HCT116 (cell line): ENCODE measurements around the gene PKN1. TPM values are rescaled to one million over a fixed set of nuclear protein-coding genes. Genes with fewer than 3 reads are reported as not detected.

ENCODE experiments used
- ATAC-seq: fragments of 200-7000 bp; cut with Tn5 transposase; 2 replicates; pipeline ENCODE4 v1.9.1; 2020; ENCODE audit warnings: mild to moderate bottlenecking, moderate library complexity
- BruUV-seq: library from RNA; stranded (reverse); fragments of 400-500 nt; replicated peaks from 2 replicates; lab custom pipeline; 2021; lab: Mats Ljungman, UMichigan
- CTCF ChIA-PET: fragments of 300-600 bp; sonication (Branson Sonifier 250); formaldehyde crosslinking; loops from one replicate; lab custom pipeline; 2021; ENCODE audit warnings: antibody characterized with exemption; lab: Charles Lee
- POLR2A ChIA-PET: fragments of 300-600, 350-600 bp; sonication (Branson Sonifier 250); formaldehyde crosslinking; loops from one replicate; lab custom pipeline; 2021; ENCODE audit warnings: antibody characterized with exemption; lab: Charles Lee
- RAD21 ChIA-PET, 2 experiments: fragments of 300-600 bp; sonication (Branson Sonifier 250); formaldehyde crosslinking; loops; one replicate each; lab custom pipeline; 2023; ENCODE audit warnings: low total read pairs in 2 of 2; ENCODE audit not compliant: uncharacterized antibody in 2 of 2, unreplicated experiment in 2 of 2, low non-redundant PET in 1 of 2; lab: Charles Lee
- DNase-seq: peaks from one replicate; pipeline ENCODE4 v3.0.0-alpha.2; 2010; ENCODE audit warnings: low read depth, low spot score
- H2AFZ ChIP-seq: fragments of 200-600 bp; shearing (Covaris generic), sonication (generic); 2 replicates; pipeline ENCODE4 v1.6.1; 2017; ENCODE audit warnings: low read depth, mixed run types, mixed read lengths, antibody characterized with exemption, low read length; ENCODE audit not compliant: poor library complexity, severe bottlenecking
- H3K27ac ChIP-seq: 2 replicates; pipeline ENCODE4 v1.5.1; 2012; ENCODE audit warnings: low read depth, low read length
- H3K27me3 ChIP-seq: fragments of 200-600 bp; sonication (generic); 2 replicates; pipeline ENCODE4 v1.6.1; 2016; ENCODE audit warnings: mixed run types, low read length, mixed read lengths; ENCODE audit not compliant: insufficient read depth
- H3K36me3 ChIP-seq, 2 experiments: fragments of 200-500 bp in 1 of 2; fragments of 200-600 bp in 1 of 2; sonication (Bioruptor generic) in 1 of 2; sonication (generic) in 1 of 2; 2 replicates each; pipeline versions ENCODE4 v1.5.1 to v1.6.1; 2014 to 2016; ENCODE audit warnings: low read length in 2 of 2, inconsistent platforms in 1 of 2, mixed read lengths in 1 of 2, mixed run types in 1 of 2; ENCODE audit not compliant: insufficient read depth in 2 of 2, control insufficient read depth in 1 of 2
- H3K4me1 ChIP-seq, 2 experiments: fragments of 200-600 bp in 1 of 2; sonication (generic) in 1 of 2; 2 replicates each; pipeline versions ENCODE4 v1.5.1 to v1.6.1; 2012 to 2017; ENCODE audit warnings: low read length in 2 of 2, inconsistent platforms in 1 of 2, mild to moderate bottlenecking in 1 of 2, mixed read lengths in 1 of 2, mixed run types in 1 of 2, moderate library complexity in 1 of 2; ENCODE audit not compliant: insufficient read depth in 2 of 2, control insufficient read depth in 1 of 2
- H3K4me2 ChIP-seq: fragments of 200-600 bp; sonication (generic); 2 replicates; pipeline ENCODE4 v1.6.1; 2017; ENCODE audit warnings: mixed run types, low read length, mixed read lengths
- H3K4me3 ChIP-seq, 2 experiments: fragments of 200-600 bp in 1 of 2; sonication (generic) in 1 of 2; replicated peaks in 1 of 2; 2 replicates each; pipeline ENCODE4 v1.5.1; 2011 to 2016; ENCODE audit warnings: low read length in 2 of 2, control low read depth in 1 of 2, low read depth in 1 of 2, mild to moderate bottlenecking in 1 of 2, mixed read lengths in 1 of 2, mixed run types in 1 of 2
- H3K79me2 ChIP-seq: fragments of 200-600 bp; sonication (generic); 2 replicates; pipeline ENCODE4 v1.6.1; 2017; ENCODE audit warnings: mild to moderate bottlenecking, mixed run types, low read length, moderate library complexity, mixed read lengths; ENCODE audit not compliant: insufficient read depth
- H3K9ac ChIP-seq: fragments of 200-600 bp; sonication (generic); 2 replicates; pipeline ENCODE4 v1.6.1; 2016; ENCODE audit warnings: low read length, mixed read lengths
- H3K9me2 ChIP-seq: fragments of 200-600 bp; sonication (generic), shearing (Covaris generic); 2 replicates; pipeline ENCODE4 v1.6.1; 2017; ENCODE audit warnings: mixed run types, mild to moderate bottlenecking, moderate library complexity; ENCODE audit not compliant: insufficient read depth
- H3K9me3 ChIP-seq, 2 experiments: fragments of 200-500 bp in 1 of 2; fragments of 200-600 bp in 1 of 2; sonication (Bioruptor generic) in 1 of 2; sonication (generic) in 1 of 2; 2 replicates each; pipeline ENCODE4 v1.6.1; 2014 to 2017; ENCODE audit warnings: low read length in 2 of 2, mixed read lengths in 2 of 2, inconsistent platforms in 1 of 2, low read depth in 1 of 2, mild to moderate bottlenecking in 1 of 2, mixed run types in 1 of 2, moderate library complexity in 1 of 2; ENCODE audit not compliant: control insufficient read depth in 1 of 2, insufficient read depth in 1 of 2
- H4K20me1 ChIP-seq: fragments of 200-600 bp; sonication (generic), shearing (Covaris generic); 2 replicates; pipeline ENCODE4 v1.6.1; 2017; ENCODE audit warnings: mixed run types, mild to moderate bottlenecking, moderate library complexity; ENCODE audit not compliant: insufficient read depth
- ATF3 ChIP-seq: IDR thresholded peaks from 2 replicates; pipeline ENCODE4 v1.6.1; 2012
- CBX3 ChIP-seq: IDR thresholded peaks from 2 replicates; pipeline ENCODE4 v1.6.1; 2012; ENCODE audit warnings: low read depth
- CTCF ChIP-seq, 3 experiments: fragments of 200-600 bp in 1 of 3; sonication (generic) in 1 of 3; IDR thresholded peaks in 2 of 3; conservative IDR thresholded peaks in 1 of 3; 2 replicates each; pipeline ENCODE4 v1.5.1; 2012 to 2017; ENCODE audit warnings: low read depth in 2 of 3, low read length in 2 of 3, antibody characterized with exemption in 1 of 3, borderline replicate concordance in 1 of 3, control low read depth in 1 of 3, mild to moderate bottlenecking in 1 of 3, mixed read lengths in 1 of 3, mixed run types in 1 of 3, moderate library complexity in 1 of 3; ENCODE audit not compliant: insufficient read depth in 1 of 3
- EGR1 ChIP-seq: IDR thresholded peaks from 2 replicates; pipeline ENCODE4 v1.6.1; 2012; ENCODE audit warnings: low read depth
- EZH2 ChIP-seq: fragments of 200-600 bp; sonication (generic); IDR thresholded peaks from 2 replicates; pipeline ENCODE4 v1.6.1; 2017; ENCODE audit warnings: antibody characterized with exemption, mixed run types
- EZH2phosphoT487 ChIP-seq: fragments of 200-600 bp; IDR thresholded peaks from 2 replicates; pipeline ENCODE4 v1.6.1; 2018; ENCODE audit warnings: antibody characterized with exemption, borderline replicate concordance
- FOSL1 ChIP-seq: IDR thresholded peaks from 2 replicates; pipeline ENCODE4 v1.6.1; 2012; ENCODE audit warnings: low read depth
- JUND ChIP-seq: IDR thresholded peaks from 2 replicates; pipeline ENCODE4 v1.6.1; 2012
- POLR2A ChIP-seq: IDR thresholded peaks from 2 replicates; pipeline ENCODE4 v1.7.0; 2011; ENCODE audit warnings: borderline replicate concordance; ENCODE audit not compliant: insufficient read depth, insufficient read length; ENCODE audit errors: extremely low read depth
- RAD21 ChIP-seq: IDR thresholded peaks from 2 replicates; pipeline ENCODE4 v1.6.1; 2012; ENCODE audit warnings: low read depth, mild to moderate bottlenecking
- REST ChIP-seq: IDR thresholded peaks from 2 replicates; pipeline ENCODE4 v1.6.1; 2012; ENCODE audit warnings: low read depth
- SP1 ChIP-seq: IDR thresholded peaks from 2 replicates; pipeline ENCODE4 v1.6.1; 2012; ENCODE audit warnings: low read depth
- TCF7L2 ChIP-seq: IDR thresholded peaks from 2 replicates; pipeline ENCODE4 v1.7.0; 2011; ENCODE audit warnings: borderline replicate concordance, inconsistent platforms; ENCODE audit not compliant: insufficient read depth, insufficient read length; ENCODE audit errors: extremely low read depth
- YY1 ChIP-seq: IDR thresholded peaks from 2 replicates; pipeline ENCODE4 v1.6.1; 2011; ENCODE audit warnings: low read length, low read depth, moderate library complexity, mild to moderate bottlenecking; ENCODE audit not compliant: insufficient replicate concordance; ENCODE audit errors: extremely low read depth
- ZBTB33 ChIP-seq: IDR thresholded peaks from 2 replicates; pipeline ENCODE4 v1.6.1; 2011; ENCODE audit warnings: mild to moderate bottlenecking, low read length, moderate library complexity; ENCODE audit not compliant: insufficient replicate concordance; ENCODE audit errors: extremely low read depth
- ZFX ChIP-seq: fragments of 450-650 bp; IDR thresholded peaks from 2 replicates; pipeline ENCODE4 v1.6.1; 2017
- ZNF274 ChIP-seq: fragments of 200-500 bp; sonication (Bioruptor generic); IDR thresholded peaks from 2 replicates; pipeline ENCODE4 v1.6.1; 2014; ENCODE audit warnings: mild to moderate bottlenecking, low read depth, low read length, inconsistent platforms
- intact Hi-C: fragments of 100-400 bp; cut with micrococcal nuclease; formaldehyde crosslinking; loops from 2 replicates; pipeline ENCODE4 v1.10.0; 2022
- total RNA-seq: library from RNA; stranded (reverse); gene quantifications from one replicate; pipeline ENCODE4 v1.2.1, GENCODE V29; 2021; ENCODE audit not compliant: unreplicated experiment

The PKN1 gene
- total RNA-seq, 1 experiment from 2014 or later = 248 TPM

- Histone ChIP-seq H3K4me3 (no peak overlapping the region), H2AFZ (no peak overlapping the region), H3K27me3 (no peaks in the 10 kb centered on the region), H3K36me3 (peaks cover 9 to 10% of the 10 kb centered on the region in 2 experiments; a peak in 3 of 4 replicates), H3K9me2 (no peaks in the 10 kb centered on the region), H3K79me2 (no peaks in the 10 kb centered on the region; the same call in 1 of the 2 replicates), H3K4me2 (no peak overlapping the region), H3K27ac (no peak overlapping the region), H3K9me3 (no peaks in the 10 kb centered on the region), H4K20me1 (no peaks in the 10 kb centered on the region), H3K9ac (no peak overlapping the region), H3K4me1 (peaks cover 22 to 39% of the 10 kb centered on the region in 2 experiments; a peak in 3 of 4 replicates)
- POLR2A ChIA-PET = no interaction called here
- CTCF ChIA-PET = no interaction called here
- ATAC-seq (no peak), DNase-seq (no peak)
- BruUV-seq = no TSS peak
- TF ChIP-seq TCF7L2 (no peak), POLR2A (no peak), REST (no peak), EZH2 (no peak), RAD21 (no peak), ZBTB33 (no peak), ZNF274 (no peak), JUND (no peak), EGR1 (no peak), EZH2phosphoT487 (no peak), ATF3 (no peak), CBX3 (no peak), SP1 (no peak), ZFX (no peak), CTCF (IDR thresholded peaks at IDR 0.05 in 2 of 3, conservative IDR thresholded peaks at IDR 0.05 in 1 of 3; ENCODE audit: borderline replicate concordance in 1 of 3, insufficient read depth in 1 of 3, low read depth in 2 of 3, low read length in 2 of 3) (no peak), FOSL1 (no peak), YY1 (no peak)
- RAD21 ChIA-PET = no interaction called here
- intact Hi-C loops = loop anchor here (5.0 kb wide), 1 partner anchor 337 kb away; the partner anchor contains the start of gene ASF1B
Observed at GRCh38 chr19:14473978-14474578, 41.0 kb downstream of the PKN1 start.
